ENCODE data around the gene KRTAP5-4.

DNA sequence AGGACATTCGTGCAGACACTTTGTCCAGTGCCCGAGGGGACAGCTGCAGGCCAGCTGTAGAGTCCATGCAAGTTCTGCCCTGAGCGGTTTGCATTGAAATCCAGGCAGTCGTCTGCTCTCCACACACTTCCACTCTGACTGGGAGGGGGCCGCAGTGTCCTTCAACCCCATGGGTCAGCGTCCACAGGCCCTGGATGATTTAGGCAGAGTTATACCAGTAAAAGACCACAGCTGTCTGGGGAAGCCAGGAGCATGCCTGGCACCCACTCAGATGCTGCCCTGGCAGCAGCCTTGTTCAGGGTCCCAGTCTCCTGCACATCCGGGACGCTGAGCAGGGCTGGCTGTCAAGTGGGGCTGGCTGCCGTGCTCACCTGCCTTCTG lies 34.1 kb upstream of the KRTAP5-4 start:
- TF ChIP-seq, protein P1, sequence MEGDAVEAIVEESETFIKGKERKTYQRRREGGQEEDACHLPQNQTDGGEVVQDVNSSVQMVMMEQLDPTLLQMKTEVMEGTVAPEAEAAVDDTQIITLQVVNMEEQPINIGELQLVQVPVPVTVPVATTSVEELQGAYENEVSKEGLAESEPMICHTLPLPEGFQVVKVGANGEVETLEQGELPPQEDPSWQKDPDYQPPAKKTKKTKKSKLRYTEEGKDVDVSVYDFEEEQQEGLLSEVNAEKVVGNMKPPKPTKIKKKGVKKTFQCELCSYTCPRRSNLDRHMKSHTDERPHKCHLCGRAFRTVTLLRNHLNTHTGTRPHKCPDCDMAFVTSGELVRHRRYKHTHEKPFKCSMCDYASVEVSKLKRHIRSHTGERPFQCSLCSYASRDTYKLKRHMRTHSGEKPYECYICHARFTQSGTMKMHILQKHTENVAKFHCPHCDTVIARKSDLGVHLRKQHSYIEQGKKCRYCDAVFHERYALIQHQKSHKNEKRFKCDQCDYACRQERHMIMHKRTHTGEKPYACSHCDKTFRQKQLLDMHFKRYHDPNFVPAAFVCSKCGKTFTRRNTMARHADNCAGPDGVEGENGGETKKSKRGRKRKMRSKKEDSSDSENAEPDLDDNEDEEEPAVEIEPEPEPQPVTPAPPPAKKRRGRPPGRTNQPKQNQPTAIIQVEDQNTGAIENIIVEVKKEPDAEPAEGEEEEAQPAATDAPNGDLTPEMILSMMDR (IDR thresholded peaks at IDR 0.05): no peak
- TF ChIP-seq POLR2A (IDR thresholded peaks at IDR 0.05): no peak
